Parathyroid adenoma (tissue), 2 donors: Measurements from ENCODE around the gene PTCH1.

Experiments used
- H2AFZ ChIP-seq: fragments of 300-600 bp; sonication (generic); one replicate; pipeline ENCODE4 v1.7.0; 2017; ENCODE audit warnings: antibody characterized with exemption, mild to moderate bottlenecking
- H3K27ac ChIP-seq: fragments of 300-600 bp; sonication (generic); one replicate; pipeline ENCODE4 v1.7.0; 2017
- H3K27me3 ChIP-seq: fragments of 300-600 bp; sonication (generic); one replicate; pipeline ENCODE4 v1.7.0; 2017; ENCODE audit warnings: low read length; ENCODE audit not compliant: control insufficient read depth, insufficient read depth
- H3K36me3 ChIP-seq: fragments of 300-600 bp; sonication (generic); one replicate; pipeline ENCODE4 v1.7.0; 2017; ENCODE audit warnings: low read length; ENCODE audit not compliant: control insufficient read depth, insufficient read depth
- H3K4me1 ChIP-seq: fragments of 300-600 bp; sonication (generic); one replicate; pipeline ENCODE4 v1.7.0; 2017; ENCODE audit warnings: control low read depth
- H3K4me2 ChIP-seq: fragments of 300-600 bp; sonication (generic); one replicate; pipeline ENCODE4 v1.7.0; 2017; ENCODE audit warnings: low read length
- H3K4me3 ChIP-seq: fragments of 300-600 bp; sonication (generic); one replicate; pipeline ENCODE4 v1.7.0; 2017; ENCODE audit warnings: low read depth, low read length
- H3K79me2 ChIP-seq: fragments of 300-600 bp; sonication (generic); one replicate; pipeline ENCODE4 v1.7.0; 2017; ENCODE audit warnings: control low read depth
- H3K9ac ChIP-seq: fragments of 300-600 bp; sonication (generic); one replicate; pipeline ENCODE4 v1.7.0; 2017; ENCODE audit warnings: mild to moderate bottlenecking
- H3K9me3 ChIP-seq: fragments of 300-600 bp; sonication (generic); one replicate; pipeline ENCODE4 v1.7.0; 2017; ENCODE audit warnings: low read length; ENCODE audit not compliant: control insufficient read depth
- TF ChIP-seq, protein P1 (sequence below): fragments of 300-600 bp; sonication (generic); IDR thresholded peaks from one replicate; pipeline ENCODE4 v1.7.0; 2017; ENCODE audit warnings: antibody characterized with exemption, mild to moderate bottlenecking
- donor health status: primary hyperparathyroidism.

PTCH1 gene

DNA sequence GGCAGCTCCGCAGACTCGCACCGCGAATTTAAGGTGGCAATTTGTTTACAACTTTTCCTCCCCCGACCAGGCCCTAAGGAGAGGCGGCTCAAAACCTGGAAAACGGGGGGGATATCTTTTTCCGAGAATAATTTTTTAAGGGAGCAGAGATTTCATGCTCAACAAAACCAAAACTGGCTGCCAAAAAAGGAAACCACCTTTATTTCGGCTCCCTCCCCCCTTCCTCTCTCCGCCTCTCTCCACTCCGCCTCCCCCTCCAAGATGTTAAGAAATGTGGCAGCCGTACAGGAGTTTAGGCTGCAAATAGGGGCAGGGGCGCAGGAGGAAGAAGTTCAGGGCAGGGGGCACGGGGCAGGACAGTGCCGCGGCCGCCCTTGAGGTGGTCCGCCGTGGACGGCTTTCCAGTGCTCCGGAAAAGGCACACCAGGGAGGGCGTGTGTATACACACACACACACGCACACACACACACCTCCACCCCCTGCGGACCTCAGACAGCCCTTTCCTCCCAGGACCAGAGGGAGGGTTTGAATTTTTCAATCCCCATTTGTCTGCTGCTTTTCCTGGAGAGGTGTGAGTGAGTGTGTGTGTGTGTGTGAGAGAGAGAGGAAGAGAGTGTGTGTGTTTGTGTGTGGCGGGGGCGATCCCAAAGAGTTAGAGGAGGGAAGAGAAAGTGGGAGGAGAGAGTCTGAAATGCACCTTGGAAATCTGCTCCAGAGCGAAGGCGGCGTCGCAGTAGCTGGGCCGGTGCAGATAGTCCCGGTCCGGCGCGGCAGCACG is 9.1 kb downstream of the PTCH1 start:
- H3K36me3 ChIP-seq: no peaks in the 10 kb centered on the region
- TF ChIP-seq, protein P1, sequence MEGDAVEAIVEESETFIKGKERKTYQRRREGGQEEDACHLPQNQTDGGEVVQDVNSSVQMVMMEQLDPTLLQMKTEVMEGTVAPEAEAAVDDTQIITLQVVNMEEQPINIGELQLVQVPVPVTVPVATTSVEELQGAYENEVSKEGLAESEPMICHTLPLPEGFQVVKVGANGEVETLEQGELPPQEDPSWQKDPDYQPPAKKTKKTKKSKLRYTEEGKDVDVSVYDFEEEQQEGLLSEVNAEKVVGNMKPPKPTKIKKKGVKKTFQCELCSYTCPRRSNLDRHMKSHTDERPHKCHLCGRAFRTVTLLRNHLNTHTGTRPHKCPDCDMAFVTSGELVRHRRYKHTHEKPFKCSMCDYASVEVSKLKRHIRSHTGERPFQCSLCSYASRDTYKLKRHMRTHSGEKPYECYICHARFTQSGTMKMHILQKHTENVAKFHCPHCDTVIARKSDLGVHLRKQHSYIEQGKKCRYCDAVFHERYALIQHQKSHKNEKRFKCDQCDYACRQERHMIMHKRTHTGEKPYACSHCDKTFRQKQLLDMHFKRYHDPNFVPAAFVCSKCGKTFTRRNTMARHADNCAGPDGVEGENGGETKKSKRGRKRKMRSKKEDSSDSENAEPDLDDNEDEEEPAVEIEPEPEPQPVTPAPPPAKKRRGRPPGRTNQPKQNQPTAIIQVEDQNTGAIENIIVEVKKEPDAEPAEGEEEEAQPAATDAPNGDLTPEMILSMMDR: no peak
- no peaks in the 10 kb centered on the region for H3K27me3 ChIP-seq
- peak overlapping the region; percentile 97 for H3K4me2 ChIP-seq
- no peak overlapping the region for H3K9ac ChIP-seq
- H2AFZ ChIP-seq: peak overlapping the region; percentile 78
- peak overlapping the region; percentile 87 for H3K4me3 ChIP-seq
- H3K4me1 ChIP-seq: no peaks in the 10 kb centered on the region
- peak overlapping the region; percentile 87 for H3K27ac ChIP-seq
- H3K79me2 ChIP-seq: no peaks in the 10 kb centered on the region
- H3K9me3 ChIP-seq: no peaks in the 10 kb centered on the region

DNA sequence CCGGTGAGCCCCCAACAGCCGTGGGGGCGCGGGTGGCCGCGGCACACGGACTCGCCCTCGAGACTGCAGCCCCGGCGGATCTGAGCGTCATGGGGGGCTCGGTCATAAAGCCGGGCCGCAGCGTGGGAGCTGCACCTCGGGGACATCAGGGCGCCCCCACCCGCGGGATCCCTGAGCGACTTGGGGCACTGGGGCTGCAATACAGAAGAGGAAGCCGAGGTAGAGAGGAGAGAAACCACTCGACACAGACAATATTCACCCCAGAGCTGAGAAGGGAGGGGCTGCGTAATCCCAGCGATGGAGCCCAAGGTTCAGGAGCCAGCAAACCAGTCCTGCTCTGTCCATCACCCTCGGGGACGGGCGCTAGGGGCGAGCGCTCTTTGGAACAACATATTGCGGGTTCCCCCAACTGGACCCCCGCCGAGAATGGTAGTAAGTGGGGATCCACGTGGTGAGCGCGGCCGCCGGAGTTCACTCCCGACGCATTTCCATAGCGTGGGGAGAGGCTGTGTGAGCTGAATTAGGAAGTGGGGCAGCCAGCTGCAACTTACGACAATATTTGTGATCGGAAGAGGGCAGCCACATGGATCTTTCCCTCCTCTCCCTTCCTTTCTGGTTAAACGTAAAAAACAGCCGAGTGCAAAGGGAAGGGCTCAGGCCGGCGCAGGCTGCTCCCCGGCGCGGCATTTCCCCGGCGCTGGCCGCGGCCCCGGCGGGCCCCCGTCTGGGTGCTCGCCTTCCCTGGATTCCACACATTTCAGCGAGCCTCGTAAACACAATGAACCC is 9.9 kb downstream of the PTCH1 start:
- Histone ChIP-seq H3K9ac (no peak overlapping the region), H3K27ac (peak overlapping the region; percentile 87), H3K4me2 (peak overlapping the region; percentile 97), H3K4me3 (peak overlapping the region; percentile 87), H3K27me3 (no peaks in the 10 kb centered on the region), H3K79me2 (no peaks in the 10 kb centered on the region), H2AFZ (peak overlapping the region; percentile 78), H3K9me3 (no peaks in the 10 kb centered on the region), H3K36me3 (no peaks in the 10 kb centered on the region), H3K4me1 (no peaks in the 10 kb centered on the region)
- TF ChIP-seq, protein P1: no peak

DNA sequence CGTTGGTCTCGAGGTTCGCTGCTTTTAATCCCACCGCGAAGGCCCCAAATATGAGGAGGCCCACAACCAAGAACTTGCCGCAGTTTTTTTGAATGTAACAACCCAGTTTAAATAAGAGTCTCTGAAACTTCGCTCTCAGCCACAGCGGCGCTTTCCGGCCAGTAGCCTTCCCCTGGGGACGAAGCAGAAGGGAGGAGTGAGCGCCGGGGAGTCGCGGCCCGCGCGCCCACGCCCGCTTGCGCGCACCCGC is 10.4 kb downstream of the PTCH1 start:
- peak overlapping the region; percentile 78 for H2AFZ ChIP-seq
- H3K79me2 ChIP-seq: no peaks in the 10 kb centered on the region
- TF ChIP-seq, protein P1: no peak
- H3K4me1 ChIP-seq: no peaks in the 10 kb centered on the region
- H3K4me2 ChIP-seq: peak overlapping the region; percentile 97
- H3K36me3 ChIP-seq: no peaks in the 10 kb centered on the region
- H3K27ac ChIP-seq: peak overlapping the region; percentile 87
- no peaks in the 10 kb centered on the region for H3K9me3 ChIP-seq
- no peaks in the 10 kb centered on the region for H3K27me3 ChIP-seq
- H3K9ac ChIP-seq: peak overlapping the region; percentile 11
- peak overlapping the region; percentile 87 for H3K4me3 ChIP-seq

DNA sequence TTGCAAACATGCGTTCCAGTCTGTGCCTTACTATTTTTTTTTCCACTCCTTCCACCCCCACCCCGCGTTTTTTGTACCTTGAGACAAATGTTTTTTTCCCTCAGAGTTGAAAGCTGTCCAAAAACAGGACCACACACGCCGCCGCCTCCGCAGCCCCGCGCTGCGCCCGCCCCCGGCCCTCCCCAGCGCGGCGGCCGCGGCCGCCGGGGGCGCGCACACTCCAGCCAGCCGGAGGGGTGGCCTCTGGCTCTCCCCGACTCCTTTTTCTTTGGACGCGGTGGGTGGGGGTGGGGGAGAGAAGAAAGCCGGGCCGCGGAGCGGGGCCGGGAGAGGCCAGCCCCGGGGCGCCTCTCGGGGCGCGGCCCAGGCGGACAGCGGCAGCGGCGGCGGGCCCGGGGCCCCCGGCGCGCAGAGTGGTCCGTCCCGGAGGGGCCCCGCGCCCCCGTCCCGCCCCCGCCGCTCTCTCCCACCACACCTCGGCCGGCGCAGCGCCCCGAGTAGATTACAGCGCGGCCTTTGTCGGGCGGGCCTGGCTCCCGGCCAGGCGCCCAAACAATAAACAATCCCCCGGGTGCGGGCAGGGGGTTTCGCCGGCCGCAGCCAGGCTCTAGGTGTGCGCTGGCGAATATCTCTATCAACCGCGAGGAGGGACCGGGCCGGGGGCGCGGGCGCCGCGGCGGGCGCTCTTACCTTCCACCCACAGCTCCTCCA is 10.9 kb downstream of the PTCH1 start:
- no peaks in the 10 kb centered on the region for H3K4me1 ChIP-seq
- no peaks in the 10 kb centered on the region for H3K79me2 ChIP-seq
- peak overlapping the region; percentile 87 for H3K27ac ChIP-seq
- H2AFZ ChIP-seq: peak overlapping the region; percentile 78
- no peaks in the 10 kb centered on the region for H3K9me3 ChIP-seq
- H3K4me3 ChIP-seq: peak overlapping the region; percentile 87
- TF ChIP-seq, protein P1: no peak
- peak overlapping the region; percentile 97 for H3K4me2 ChIP-seq
- no peaks in the 10 kb centered on the region for H3K36me3 ChIP-seq
- no peaks in the 10 kb centered on the region for H3K27me3 ChIP-seq
- H3K9ac ChIP-seq: peak overlapping the region; percentile 11
